GM19193 (cell line): ENCODE data around the gene DEPDC7.

Experiments used
- POLR2A ChIP-seq: IDR thresholded peaks from 4 replicates; pipeline ENCODE4 v1.6.1; 2011; ENCODE audit not compliant: insufficient read depth, insufficient read length; ENCODE audit errors: extremely low read depth

The DEPDC7 gene

DNA sequence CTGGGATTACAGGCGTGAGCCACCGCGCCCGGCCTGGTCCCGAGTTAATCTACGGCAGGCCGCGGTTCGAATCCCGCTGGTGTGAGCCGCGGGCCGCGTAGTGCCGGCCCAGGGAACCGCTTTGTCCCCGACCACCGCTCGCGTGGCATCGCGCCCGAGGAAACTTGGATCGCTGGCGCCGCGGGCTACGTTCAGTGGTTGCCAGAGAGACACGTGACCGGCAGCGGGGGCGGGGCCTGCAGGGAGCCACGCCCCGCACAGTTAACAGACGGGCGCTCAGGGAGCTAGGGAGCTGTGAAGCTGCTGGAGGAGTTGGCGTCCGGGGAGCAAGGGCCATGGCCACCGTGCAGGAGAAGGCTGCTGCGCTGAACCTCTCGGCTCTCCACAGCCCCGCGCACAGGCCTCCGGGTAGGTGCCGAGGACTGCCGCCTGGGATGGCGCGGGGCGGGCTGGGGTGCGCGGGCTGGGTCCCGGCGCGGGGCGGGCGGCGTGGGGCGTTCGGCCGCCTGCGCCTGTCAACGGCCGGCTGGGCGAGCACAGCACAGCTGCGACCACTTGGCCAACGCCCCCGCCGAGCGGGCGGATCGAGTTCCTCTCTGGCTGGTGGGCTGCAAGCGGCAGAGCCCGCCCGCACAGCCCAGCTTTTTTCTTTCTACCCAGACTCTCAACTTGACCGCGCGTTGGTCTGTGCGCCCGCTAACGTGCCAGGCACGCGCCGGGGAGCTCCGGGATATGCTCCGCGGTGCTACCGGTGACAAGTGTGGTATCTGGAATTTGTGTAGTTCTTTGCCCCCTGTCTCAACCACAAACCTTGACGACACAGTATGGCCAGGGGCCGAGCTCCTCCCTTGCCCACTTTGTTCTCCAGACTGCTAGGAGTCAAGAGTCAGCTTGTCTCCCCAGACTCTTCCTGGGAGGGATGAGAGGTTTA, at the start of gene DEPDC7:
TSS of gene DEPDC7 (plus strand) at position 258 of the 931 bp plus-strand sequence. CDS start at position 336, 78 bp downstream.
- peak; percentile 56 for TF ChIP-seq POLR2A

DNA sequence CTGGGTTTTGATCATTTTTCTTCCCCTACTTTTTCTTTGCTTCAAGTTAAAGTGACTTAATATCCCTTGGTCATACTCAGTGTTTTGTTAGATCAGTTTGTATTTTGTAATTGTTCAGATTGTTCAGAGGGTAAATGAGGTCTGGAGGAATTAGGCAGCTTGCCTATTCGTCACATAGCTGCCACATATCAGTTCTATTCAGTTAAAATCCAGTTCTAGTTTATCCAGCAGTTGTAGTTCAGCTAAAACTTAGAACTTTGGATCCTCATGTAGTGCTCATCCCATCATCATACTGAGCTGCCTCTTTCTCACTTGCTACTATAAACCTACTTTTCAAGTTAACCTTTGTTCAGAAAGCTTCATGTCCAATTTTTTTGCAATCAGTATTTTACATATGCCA, 47.1 kb upstream of the DEPDC7 start:
- no peak for TF ChIP-seq POLR2A

DNA sequence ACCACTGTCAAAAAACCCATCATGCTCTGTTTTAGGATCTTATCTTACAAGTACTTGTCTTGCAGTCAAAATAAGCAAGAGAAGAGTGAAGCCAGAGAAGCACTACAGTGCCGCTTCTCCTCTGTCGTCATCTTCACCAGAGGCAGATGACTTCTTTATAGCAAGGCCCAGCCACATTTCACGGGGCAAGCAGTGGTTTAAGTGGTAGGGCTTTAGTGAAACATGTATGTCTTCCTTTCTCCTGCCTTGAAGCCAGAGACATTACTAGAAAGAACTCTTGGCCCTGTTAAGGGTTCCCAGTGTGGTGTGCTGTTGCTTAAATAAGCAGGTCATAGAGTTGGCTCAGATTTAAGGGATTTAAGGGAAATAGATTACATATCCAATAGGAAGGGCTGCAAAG, 42.9 kb upstream of the DEPDC7 start:
- TF ChIP-seq POLR2A: no peak

DNA sequence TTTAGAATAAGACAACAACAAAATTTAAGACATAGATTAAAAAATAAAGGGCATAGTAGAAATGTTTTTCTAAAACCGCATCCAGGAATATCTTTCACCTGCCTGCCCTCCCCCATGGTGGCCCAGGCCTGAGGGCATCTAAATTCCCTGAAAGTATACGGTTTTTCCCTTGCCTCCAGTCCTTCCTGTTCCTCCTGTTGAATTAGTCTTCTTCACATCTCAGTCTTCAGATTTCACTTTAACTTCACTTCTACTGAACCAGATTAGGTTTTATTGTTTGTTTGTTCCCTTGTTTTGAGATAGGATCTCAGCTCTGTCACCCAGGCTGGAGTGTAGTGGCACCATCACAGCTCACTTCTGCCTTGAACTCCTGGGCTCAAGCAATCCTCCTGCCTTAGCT, 33.1 kb upstream of the DEPDC7 start:
- TF ChIP-seq POLR2A: no peak

DNA sequence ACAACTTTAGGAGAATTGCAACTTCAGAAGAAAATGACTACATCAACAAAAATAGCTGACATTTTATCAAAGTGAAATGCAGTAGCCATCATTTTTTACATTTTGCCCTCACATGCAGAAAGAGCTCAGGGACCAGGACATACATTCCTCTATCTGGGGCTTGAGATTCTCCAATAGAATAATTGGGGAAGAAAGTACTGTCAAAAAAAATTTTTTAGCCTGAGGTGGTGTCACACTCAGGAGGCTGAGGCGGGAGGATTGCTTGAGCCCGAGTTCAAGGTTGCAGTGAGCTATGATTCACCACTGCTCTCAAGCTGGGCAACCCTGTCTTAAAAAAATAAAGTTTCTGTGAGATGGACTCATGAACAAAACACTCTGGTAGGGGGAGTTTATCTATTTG, 32.2 kb upstream of the DEPDC7 start:
- no peak for TF ChIP-seq POLR2A

DNA sequence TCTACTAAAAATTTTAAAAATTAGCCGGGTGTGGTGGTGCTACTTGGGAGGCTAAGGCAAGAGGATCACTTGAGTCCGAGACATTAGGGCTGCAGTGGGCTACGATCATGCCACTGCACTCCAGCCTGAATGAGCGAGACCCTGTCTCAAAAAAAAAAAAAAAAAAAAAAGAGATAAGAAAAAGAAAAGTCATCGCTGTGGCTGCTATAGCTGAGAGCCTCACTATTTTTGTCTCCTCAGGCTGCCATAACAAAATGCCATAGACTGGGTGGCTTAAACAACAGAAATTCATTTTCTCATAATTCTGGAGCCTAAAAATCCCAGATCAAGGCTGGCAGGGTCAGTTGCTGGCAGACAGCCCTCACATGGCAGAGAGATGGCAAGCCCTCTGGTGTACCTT, 30.1 kb upstream of the DEPDC7 start:
- no peak for TF ChIP-seq POLR2A

DNA sequence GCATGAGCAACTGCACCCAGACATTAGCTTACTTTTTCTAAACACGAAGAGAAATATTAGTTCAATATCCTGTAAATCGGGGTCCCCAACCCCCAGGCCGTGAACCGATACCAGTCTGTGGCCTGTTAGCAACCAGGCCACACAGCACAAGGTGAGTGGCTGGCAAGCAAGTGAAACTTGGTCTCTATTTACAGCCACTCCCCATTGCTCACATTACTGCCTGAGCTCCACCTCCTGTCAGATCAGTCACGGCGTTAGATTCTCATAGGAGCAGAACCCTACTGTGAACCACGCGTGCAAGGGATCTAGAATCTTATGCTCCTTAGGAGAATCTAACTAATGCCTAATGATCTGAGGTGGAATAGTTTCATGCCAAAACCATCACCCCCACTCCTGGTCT, 27.8 kb upstream of the DEPDC7 start:
- TF ChIP-seq POLR2A: no peak

DNA sequence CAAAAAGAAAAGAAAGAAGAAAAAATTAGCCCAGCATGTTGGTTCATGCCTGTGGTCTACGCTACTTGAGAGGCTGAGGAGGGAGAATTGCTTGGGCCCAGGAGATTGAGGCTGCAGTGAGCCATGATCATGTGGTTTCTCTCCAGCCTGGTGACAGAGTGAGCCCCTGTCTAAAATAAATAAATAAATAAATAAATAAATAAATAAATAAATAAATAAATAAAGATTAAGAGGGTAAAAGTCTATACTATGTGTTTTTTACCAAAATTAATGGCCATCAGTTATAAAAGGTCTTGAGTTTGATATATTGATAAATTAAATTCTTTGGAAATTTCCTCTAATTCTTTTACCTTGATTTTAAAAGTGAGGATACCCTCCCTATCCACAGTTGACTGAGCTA, 25.2 kb upstream of the DEPDC7 start:
- TF ChIP-seq POLR2A: no peak

DNA sequence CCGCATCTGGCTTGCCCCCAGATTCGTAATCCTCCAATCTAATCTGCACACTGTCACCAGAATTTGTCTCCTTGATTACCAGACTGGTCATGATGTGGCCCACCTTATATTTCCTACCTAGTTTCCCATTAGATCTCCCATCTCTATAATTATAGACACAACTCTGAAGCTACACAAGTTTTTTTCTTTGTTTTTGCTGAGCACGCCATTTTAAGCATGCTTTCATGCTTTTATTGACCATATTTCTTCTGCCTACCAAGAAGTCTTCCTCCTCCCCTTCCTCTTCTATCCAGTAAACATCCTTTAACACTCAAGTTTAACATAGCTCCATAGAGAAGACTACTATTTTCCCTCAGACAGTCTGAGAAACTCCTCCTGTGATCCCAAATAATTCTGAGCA, 24.3 kb upstream of the DEPDC7 start:
- no peak for TF ChIP-seq POLR2A

DNA sequence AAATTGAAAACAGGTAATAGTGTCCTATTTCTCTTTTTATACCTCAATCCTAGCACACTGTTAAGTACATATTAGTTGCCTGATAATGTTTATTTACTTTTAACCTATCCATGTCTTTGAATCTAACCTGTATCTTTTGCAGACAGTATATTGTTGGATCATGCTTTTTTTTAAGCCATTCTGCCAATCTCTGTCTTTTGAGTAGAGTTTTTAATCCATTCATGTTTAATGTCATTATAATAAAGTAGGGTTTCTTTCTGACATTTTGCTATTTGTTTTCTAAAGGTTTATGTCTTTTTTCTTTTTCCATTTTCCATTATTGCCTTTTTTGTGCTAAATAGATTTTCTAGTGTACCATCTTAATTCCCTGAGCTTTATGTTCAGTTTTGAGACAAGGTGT, 23.8 kb upstream of the DEPDC7 start:
- TF ChIP-seq POLR2A: no peak

DNA sequence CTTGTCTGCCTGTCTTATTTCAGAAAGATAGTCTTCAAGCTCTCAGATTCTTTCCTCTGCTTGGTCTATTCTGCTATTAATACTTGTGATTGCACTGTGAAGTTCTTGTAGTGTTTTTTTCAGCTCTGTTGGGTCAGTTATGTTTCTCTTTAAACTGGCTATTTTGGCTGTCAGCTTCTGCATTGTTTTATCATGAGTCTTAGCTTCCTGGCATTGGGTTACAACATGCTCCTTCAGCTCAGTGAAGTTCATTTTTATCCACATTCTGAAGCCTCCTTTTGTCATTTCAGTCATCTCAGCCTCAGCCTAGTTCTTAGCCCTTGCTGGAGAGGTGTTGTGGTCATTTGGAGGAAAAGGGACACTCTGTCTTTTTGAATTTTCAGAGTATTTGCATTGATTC, 15.5 kb upstream of the DEPDC7 start:
- TF ChIP-seq POLR2A: no peak

DNA sequence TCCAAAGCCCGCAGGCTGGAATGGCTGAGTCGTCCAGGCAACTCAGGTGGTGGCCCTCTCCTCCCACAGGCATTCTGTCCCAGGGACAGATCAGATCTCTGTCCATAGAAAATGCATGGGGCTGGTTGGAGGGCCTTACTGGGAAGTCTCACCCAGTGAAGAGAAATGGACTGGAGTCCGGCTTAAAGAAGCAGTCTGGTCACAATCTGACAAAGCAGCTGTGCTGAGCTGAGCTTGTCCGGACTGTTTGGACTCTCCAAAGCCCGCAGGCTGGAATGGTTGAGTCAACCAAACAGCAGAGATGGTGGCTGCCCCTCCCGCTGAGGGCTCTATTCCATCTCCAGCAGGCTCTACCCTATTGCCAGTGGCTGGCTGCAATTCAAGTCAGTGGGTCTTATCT, 14.4 kb upstream of the DEPDC7 start:
- no peak for TF ChIP-seq POLR2A

DNA sequence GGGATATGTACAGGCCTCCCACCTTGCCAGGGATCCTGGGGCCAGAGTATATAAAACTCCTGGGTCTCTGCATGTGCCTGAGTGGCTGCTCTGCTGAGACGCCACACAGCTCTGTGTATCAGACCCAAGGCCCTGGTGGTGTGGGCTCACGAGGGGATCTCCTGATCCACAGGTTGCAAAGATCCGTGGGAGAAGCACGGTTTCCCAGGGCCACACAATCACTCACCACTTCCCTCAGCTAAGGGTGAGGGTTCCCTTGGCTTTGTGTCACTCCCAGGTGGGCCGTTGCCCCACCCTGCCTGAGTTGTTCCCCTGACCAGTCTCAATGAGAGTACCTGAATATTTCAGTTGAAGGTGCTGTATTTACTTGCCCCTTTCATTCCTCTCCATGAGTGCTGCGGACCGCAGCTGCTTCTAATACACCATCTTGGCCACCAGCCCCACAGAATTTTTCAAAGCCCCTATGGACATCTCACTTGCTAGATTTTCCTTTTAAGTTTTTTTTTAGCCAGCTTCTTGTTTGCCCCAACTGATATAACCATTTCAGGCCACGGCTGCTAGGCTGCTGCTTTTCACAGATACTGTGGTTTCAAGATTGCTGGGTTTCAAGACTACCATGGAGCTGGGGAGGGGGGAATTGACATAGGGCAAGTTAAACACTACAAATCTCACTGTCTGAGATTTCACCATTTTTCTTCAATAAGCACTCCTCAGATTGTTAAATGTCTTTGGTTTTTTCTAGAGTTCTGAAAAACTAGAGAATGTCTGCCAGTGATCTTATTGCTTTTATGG, 13.7 kb upstream of the DEPDC7 start:
- no peak for TF ChIP-seq POLR2A

DNA sequence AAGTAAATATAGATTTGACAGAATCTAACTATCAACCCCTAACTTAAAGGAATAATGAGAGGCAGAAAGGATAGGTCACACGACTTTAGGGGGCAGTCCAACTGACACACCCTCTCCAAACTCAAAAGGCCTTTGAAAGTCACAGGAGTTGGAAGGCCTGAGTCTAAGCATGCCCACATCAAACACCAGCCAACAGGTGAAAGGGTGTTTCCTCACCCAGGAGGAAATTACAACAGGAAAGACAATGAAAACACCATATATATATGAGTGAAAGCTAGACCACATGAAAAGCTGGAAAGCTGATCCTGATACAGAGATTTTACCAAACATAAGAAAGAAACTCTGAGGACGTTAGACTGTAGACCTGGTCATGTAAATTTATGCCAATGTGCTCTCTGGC, 10.5 kb upstream of the DEPDC7 start:
- TF ChIP-seq POLR2A: no peak

DNA sequence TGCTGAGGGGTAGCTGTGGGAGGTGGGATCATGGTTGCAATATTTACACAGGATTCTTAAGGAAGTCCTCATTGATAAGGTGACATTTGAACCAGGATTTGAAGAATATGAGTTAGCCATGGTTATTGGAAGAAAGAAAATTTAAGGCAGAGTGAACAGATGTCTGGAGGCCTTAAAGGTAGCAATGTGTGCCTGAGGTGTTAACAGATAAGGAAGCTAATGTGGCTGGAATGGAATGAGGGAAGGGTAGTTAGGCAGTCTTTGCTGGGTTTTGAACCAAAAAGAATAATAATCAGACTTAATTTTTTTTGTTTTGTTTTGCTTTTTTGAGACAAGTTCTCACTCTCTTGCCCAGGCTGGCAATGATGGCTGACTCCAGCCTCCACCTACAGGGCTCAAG, 9.7 kb upstream of the DEPDC7 start:
- no peak for TF ChIP-seq POLR2A

DNA sequence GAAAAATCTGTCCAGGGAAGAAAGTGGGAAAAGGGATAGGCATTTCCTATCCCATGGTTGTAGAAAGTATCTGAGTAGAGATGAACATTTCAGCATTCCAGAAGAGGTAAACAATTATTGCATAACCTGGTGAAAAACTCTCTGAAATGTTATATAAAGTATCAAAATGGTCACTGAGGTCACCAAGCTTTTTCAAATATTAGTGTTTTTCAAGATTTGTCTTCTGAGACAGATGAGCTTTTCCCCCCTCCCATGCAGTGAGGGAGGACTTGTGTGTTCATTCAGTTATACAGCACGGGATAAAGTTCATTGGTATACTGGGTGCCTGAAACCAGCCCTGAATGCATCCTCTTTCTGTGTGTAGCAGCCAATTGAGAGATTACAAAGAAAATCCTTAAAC, 1.9 kb upstream of the DEPDC7 start:
- TF ChIP-seq POLR2A: no peak

DNA sequence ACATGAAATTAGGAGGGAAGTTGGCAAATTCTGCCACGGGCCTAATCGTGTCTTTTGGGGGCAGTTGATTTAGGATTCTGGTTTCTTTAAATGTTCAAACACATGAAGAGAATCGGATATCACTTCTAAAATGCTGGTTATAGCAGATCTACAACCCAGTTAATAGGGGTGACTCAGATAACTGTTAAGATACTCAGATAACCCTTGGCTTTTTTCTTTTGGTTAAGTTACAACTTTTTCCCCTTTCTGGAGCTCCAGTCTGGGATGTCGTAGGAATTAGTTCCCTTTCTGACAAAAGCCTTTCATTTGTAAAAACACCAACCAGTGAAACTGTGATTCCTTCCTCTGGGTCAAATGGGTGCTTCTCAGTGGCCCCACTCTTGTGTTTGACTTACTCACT, 976 bp downstream of the DEPDC7 start:
- no peak for TF ChIP-seq POLR2A

DNA sequence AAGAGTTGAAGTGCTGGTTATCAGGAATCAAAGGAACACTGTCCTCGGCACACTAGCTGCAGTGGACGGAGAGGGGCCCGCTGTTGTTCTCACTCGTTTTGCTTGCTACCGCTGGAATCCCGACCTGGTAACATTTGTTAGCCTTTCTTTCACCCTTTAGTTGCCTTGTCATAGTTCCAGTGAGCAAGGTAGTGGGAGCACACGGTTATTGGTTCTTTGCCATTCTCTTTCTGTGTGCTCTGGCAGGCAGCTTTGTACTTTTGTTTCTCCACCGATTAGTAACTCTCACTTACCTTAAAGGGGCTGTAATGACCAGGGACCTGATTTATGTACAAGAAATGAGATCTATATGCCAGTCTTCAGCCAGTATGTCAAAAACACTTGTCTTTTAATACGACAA, 1.8 kb downstream of the DEPDC7 start:
- TF ChIP-seq POLR2A: no peak
